Heart left ventricle (tissue), 16 donors: Measurements from ENCODE around the gene SLC66A2. TPM values are rescaled to one million over a fixed set of nuclear protein-coding genes. Genes with fewer than 3 reads are reported as not detected.

Source experiments
- ATAC-seq, 4 donors: fragments of 200-7000 bp; cut with Tn5 transposase; one replicate each; pipeline ENCODE4 v1.9.1; 2020 to 2022; ENCODE audit warnings: moderate library complexity in 4 of 4, mild to moderate bottlenecking in 3 of 4, moderate number of reproducible peaks in 1 of 4
- DNase-seq, 5 donors: peaks; one replicate each; pipeline ENCODE4 v3.0.0-alpha.2; 2020
- H3K27ac ChIP-seq, 12 donors: fragments of 200-600 bp; sonication (generic) in 4 of 12; one replicate each; pipeline versions ENCODE4 v1.5.0 to v1.8.0; 2016 to 2022; ENCODE audit warnings: mild to moderate bottlenecking in 2 of 12
- H3K27me3 ChIP-seq, 9 donors: fragments of 200-600 bp; sonication (generic) in 2 of 9; one replicate each; pipeline versions ENCODE4 v1.5.1 to v1.8.0; 2016 to 2022; ENCODE audit warnings: mild to moderate bottlenecking in 3 of 9
- H3K36me3 ChIP-seq, 9 donors: fragments of 200-600 bp; sonication (generic) in 2 of 9; one replicate each; pipeline versions ENCODE4 v1.5.0 to v1.8.0; 2018 to 2022; ENCODE audit warnings: mild to moderate bottlenecking in 2 of 9
- H3K4me1 ChIP-seq, 12 donors: fragments of 200-600 bp; sonication (generic) in 4 of 12; one replicate each; pipeline versions ENCODE4 v1.5.0 to v1.8.0; 2016 to 2022; ENCODE audit warnings: mild to moderate bottlenecking in 3 of 12
- H3K4me3 ChIP-seq, 12 donors: fragments of 200-600 bp; sonication (generic) in 4 of 12; one replicate each; pipeline versions ENCODE4 v1.5.0 to v1.8.0; 2017 to 2022; ENCODE audit warnings: mild to moderate bottlenecking in 9 of 12, moderate library complexity in 4 of 12
- H3K9me3 ChIP-seq, 12 donors: fragments of 200-600 bp; sonication (generic) in 4 of 12; one replicate each; pipeline versions ENCODE4 v1.5.0 to v1.8.0; 2016 to 2022; ENCODE audit warnings: mild to moderate bottlenecking in 1 of 12
- POLR2A ChIP-seq, 2 donors: fragments of 450-650 bp; IDR thresholded peaks; one replicate each; pipeline ENCODE4 v1.6.1; 2017; ENCODE audit warnings: antibody characterized with exemption in 2 of 2, mild to moderate bottlenecking in 2 of 2, moderate library complexity in 2 of 2
- WGBS, 4 donors: extraction: QIAGEN DNeasy Blood & Tissue Kit in 2 of 4; methylation state at CpG; one replicate each; pipeline versions ENCODE4 v1.1.5 to v1.1.7; 2013 to 2018; 5-methylcytosine and 5-hydroxymethylcytosine counted together
- intact Hi-C, 10 donors: fragments of 100-400 bp; cut with DNase I; formaldehyde crosslinking; loops; one replicate each; pipeline versions ENCODE4 v1.11.1 to v1.14.2; 2022
- polyA plus RNA-seq, 2 donors: library from polyadenylated mRNA; stranded (reverse); fragments of 200-250 nt; gene quantifications; one replicate each; pipeline ENCODE4 v1.2.3, GENCODE V29; 2013
- total RNA-seq, 9 donors: library from RNA; depleted of rRNA in 2 of 9; stranded (reverse); fragments of >200 nt in 2 of 9; fragmentation: NEBNext Ultra II Directional in 3 of 9; extraction: Animal tissue kit (Norgen Biotek cat#: 25700) in 3 of 9; gene quantifications; one replicate each; pipeline versions ENCODE4 v1.1.0 to v1.2.4, GENCODE V29; 2016 to 2023
- TF ChIP-seq, protein P1 (sequence below), 12 donors: fragments of 200-600 bp; sonication (generic) in 4 of 12; IDR thresholded peaks; one replicate each; pipeline versions ENCODE4 v1.5.0 to v1.8.0; 2018 to 2022; ENCODE audit warnings: antibody characterized with exemption in 12 of 12, mild to moderate bottlenecking in 5 of 12
- donor health status: ischemic (EF 13 %, LVEDD 7.1; RV severe dilation, severe dysfunction).
- donor health status: healthy with polysubstance abuse.
- donor health status: DM: no; HTN: yes; CAD: no.
- donor health status: DM: no; HTN: no; CAD: no.
- donor health status: ischemic (EF 25% LVEDD 6.9; RV normal size, moderate dysfunction).
- donor health status: ischemic (EF 25% LVEDD 5.7; RV mildly dilated, moderate dysfunction).
- donor health status: healthy.
- donor health status: DM: yes; HTN: yes; CAD: no.
- donor health status: ischemic (EF 35%, LVEDD 5.7; RV mildly dilated, moderate dysfunction).
- donor health status: nonischemic (EF 11% LVEDD 7.7; RV severe dilation, severe dysfunction).
- donor health status: DM: yes; HTN: yes; CAD: no.
- donor health status: PGD.
- donor health status: ischemic (EF 29% LVEDD 5.4; RV normal size, mild dysfunction).
- donor health status: nonischemic (EF 23%, LVEDD 6.1; RV moderate dilation, normal function).

SLC66A2 gene
- total and polyA plus RNA-seq, 11 donors: 19.7 to 33.4 (median 26.6) TPM

DNA sequence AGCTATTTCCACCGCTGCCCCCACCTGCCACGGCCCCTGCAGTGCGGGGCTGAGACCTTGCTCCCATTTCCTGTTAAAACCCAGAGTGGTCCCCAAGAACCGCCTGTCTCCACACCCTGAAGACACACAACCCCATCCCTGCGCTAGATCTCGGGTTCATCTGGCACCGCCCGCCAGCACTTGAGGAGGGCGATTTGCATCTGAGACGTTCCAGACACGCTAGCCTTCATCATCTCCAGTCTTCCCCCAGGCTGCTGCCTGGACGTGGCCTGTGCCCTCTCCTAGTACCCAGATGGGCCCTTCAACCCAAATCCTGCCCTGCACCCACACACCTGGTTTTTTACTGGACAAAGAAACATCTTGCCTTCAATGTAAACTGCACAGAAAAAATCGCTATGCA, 49.8 kb downstream of the SLC66A2 start:
- H3K36me3 ChIP-seq: peaks cover 0 to 20% (median 13%) of the 10 kb centered on the region in 9 donors
- intact Hi-C loops: loop anchor here in 1 of 10 donors (10.0 kb wide), 1 partner anchor 83 kb away; the partner anchor contains the start of gene TXNL4A
- DNase-seq: peak in 2 of 5 donors; percentile 13 to 23
- ATAC-seq: no peak
- H3K27me3 ChIP-seq: no peaks in the 10 kb centered on the region
- no peak overlapping the region for H3K27ac ChIP-seq
- WGBS, 4 donors: 86 to 97% (median 96%) methylated on average over 13 of the region's 13 CpGs
- H3K4me1 ChIP-seq: peaks cover 0 to 4% (median 0%) of the 10 kb centered on the region in 12 donors
- H3K9me3 ChIP-seq: peaks cover 0 to 25% (median 6%) of the 10 kb centered on the region in 12 donors
- TF ChIP-seq POLR2A (IDR thresholded peaks at IDR 0.05): no peak
- TF ChIP-seq, protein P1, sequence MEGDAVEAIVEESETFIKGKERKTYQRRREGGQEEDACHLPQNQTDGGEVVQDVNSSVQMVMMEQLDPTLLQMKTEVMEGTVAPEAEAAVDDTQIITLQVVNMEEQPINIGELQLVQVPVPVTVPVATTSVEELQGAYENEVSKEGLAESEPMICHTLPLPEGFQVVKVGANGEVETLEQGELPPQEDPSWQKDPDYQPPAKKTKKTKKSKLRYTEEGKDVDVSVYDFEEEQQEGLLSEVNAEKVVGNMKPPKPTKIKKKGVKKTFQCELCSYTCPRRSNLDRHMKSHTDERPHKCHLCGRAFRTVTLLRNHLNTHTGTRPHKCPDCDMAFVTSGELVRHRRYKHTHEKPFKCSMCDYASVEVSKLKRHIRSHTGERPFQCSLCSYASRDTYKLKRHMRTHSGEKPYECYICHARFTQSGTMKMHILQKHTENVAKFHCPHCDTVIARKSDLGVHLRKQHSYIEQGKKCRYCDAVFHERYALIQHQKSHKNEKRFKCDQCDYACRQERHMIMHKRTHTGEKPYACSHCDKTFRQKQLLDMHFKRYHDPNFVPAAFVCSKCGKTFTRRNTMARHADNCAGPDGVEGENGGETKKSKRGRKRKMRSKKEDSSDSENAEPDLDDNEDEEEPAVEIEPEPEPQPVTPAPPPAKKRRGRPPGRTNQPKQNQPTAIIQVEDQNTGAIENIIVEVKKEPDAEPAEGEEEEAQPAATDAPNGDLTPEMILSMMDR (IDR thresholded peaks at IDR 0.05): no peak
- H3K4me3 ChIP-seq: no peak overlapping the region

DNA sequence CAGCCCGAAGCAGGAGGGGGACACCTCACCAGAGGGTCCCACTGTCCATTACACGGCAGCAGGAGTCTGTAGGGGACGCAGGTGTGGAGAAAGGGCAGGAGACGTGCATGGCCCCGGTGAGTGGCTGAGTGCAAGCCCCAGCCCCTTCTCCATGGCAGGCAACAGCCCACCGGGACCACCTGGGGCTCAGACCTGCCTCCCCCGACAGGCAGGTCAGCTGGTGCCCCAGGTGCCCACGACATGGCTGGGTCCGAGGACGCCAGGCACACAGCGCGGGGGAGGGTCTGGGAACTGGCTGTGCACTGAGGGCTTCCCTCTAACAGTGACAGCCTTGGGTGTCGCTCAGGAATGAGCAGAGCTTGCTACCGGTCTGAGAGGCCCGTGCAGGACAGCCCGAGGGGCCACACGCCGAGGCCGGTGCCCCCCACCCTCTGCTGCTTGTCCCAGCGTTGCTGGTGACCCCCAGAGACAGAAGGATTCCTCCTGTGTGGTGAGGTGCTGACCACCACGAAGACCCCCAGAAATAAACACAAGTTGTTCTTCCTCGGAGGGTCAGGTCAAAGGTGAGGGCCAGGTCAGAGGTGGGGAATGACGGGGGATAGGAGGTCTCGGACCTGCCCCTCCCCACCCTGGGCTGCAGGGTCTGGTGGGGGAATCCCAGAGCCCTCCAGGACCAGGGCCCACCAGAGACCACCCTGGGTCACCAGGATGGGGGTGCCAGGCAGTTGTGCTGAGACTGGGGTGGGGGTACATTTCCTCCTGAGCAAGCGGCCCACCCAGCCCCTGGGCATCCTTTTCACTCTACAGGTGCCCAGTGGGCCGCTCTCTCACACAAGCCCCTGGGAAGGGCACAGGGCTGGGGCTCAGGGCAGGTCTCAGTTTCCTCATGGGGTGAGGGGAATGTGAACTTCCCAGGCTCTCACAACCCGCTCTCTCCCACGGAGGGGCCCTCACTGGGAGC, 50.6 kb downstream of the SLC66A2 start:
- peaks cover 0 to 32% (median 9%) of the 10 kb centered on the region in 12 donors for H3K9me3 ChIP-seq
- no peak overlapping the region for H3K27ac ChIP-seq
- ATAC-seq (peak in 2 of 4 donors; percentile 4 to 5), DNase-seq (peak in 3 of 5 donors; percentile 16 to 51 (median 24))
- WGBS, 4 donors: 94 to 97% (median 95%) methylated on average over 21 to 28 of the region's 28 CpGs
- TF ChIP-seq, protein P1 (IDR thresholded peaks at IDR 0.05): no peak
- no peak for TF ChIP-seq POLR2A (IDR thresholded peaks at IDR 0.05)
- H3K4me3 ChIP-seq: no peak overlapping the region
- H3K27me3 ChIP-seq: no peaks in the 10 kb centered on the region
- peaks cover 0 to 20% (median 13%) of the 10 kb centered on the region in 9 donors for H3K36me3 ChIP-seq
- intact Hi-C loops: loop anchor here in 1 of 10 donors (10.0 kb wide), 1 partner anchor 84 kb away; the partner anchor contains the start of gene TXNL4A
- peaks cover 0 to 4% (median 0%) of the 10 kb centered on the region in 12 donors for H3K4me1 ChIP-seq

DNA sequence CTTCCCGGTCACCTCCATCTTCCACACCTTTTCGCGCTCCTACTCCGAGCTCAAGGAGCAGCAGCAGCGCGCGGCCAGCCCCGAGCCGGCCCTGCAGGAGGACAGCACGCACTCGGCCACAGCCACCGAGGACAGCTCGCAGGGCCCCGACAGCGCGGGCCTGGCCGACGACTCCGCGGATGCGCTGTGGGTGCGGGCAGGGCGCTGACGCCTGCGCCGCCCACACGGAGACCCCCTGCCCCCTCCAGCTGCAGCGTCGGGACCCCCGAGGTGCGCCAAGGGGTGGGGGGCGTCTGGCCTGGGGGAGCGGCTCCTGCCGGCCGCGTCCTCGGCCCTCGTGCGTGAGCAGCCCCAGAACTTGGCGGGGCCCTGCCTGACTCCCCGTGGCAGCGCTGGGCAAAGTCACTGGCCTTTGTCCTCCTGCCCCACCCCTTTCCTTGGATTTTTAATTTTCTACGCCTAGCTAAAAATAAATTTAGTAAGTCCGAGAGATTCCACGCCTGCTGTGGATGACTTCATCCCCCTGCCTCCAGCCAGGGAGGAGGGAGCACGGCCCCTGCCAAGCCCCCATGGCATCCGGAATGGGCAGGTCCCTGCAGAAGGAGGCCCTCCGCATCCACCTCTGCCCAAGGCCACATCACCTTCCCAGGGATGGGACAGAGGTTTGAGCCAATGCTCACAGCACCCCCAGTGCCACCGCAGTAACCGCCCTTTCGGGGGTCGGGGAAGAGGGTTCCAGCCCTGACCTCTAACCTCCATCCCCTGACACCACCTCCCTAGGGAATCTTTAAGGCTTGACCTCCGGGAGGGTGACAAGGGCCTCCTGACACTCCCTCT, 51.6 kb downstream of the SLC66A2 start:
- Histone ChIP-seq H3K9me3 (peaks cover 0 to 43% (median 9%) of the 10 kb centered on the region in 12 donors), H3K36me3 (peaks cover 0 to 20% (median 13%) of the 10 kb centered on the region in 9 donors), H3K27ac (no peak overlapping the region), H3K4me1 (no peaks in the 10 kb centered on the region), H3K4me3 (no peak overlapping the region), H3K27me3 (no peaks in the 10 kb centered on the region)
- intact Hi-C loops: loop anchor here in 1 of 10 donors (10.0 kb wide), 1 partner anchor 85 kb away; the partner anchor contains the start of gene TXNL4A
- ATAC-seq (peak in 2 of 4 donors; percentile 8 to 21), DNase-seq (peak in 3 of 5 donors; percentile 8 to 42 (median 16))
- WGBS, 4 donors: 82 to 90% (median 89%) methylated on average over 11 to 53 of the region's 53 CpGs
- no peak for TF ChIP-seq POLR2A (IDR thresholded peaks at IDR 0.05)
- TF ChIP-seq, protein P1 (IDR thresholded peaks at IDR 0.05): no peak
